ENCODE data around the gene ACIN1. TPM values are rescaled to one million over a fixed set of nuclear protein-coding genes. Genes with fewer than 3 reads are reported as not detected.

The ACIN1 gene
- total and polyA plus RNA-seq, 9 of the 15 experiments (the other 6 are each of a cell fraction or from before 2014, with no cell fraction given): 5.0 to 196 (median 129) TPM

- TF ChIP-seq, protein P1, sequence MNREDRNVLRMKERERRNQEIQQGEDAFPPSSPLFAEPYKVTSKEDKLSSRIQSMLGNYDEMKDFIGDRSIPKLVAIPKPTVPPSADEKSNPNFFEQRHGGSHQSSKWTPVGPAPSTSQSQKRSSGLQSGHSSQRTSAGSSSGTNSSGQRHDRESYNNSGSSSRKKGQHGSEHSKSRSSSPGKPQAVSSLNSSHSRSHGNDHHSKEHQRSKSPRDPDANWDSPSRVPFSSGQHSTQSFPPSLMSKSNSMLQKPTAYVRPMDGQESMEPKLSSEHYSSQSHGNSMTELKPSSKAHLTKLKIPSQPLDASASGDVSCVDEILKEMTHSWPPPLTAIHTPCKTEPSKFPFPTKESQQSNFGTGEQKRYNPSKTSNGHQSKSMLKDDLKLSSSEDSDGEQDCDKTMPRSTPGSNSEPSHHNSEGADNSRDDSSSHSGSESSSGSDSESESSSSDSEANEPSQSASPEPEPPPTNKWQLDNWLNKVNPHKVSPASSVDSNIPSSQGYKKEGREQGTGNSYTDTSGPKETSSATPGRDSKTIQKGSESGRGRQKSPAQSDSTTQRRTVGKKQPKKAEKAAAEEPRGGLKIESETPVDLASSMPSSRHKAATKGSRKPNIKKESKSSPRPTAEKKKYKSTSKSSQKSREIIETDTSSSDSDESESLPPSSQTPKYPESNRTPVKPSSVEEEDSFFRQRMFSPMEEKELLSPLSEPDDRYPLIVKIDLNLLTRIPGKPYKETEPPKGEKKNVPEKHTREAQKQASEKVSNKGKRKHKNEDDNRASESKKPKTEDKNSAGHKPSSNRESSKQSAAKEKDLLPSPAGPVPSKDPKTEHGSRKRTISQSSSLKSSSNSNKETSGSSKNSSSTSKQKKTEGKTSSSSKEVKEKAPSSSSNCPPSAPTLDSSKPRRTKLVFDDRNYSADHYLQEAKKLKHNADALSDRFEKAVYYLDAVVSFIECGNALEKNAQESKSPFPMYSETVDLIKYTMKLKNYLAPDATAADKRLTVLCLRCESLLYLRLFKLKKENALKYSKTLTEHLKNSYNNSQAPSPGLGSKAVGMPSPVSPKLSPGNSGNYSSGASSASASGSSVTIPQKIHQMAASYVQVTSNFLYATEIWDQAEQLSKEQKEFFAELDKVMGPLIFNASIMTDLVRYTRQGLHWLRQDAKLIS (CRISPR knock-in tag; IDR thresholded peaks at IDR 0.05): peak; percentile 90
- TF ChIP-seq HMGN3 (IDR thresholded peaks at IDR 0.05; ENCODE audit: borderline replicate concordance, extremely low read depth, insufficient read length, low read depth, low read length) (peak; percentile 45), FOSL1 (tag; conservative IDR thresholded peaks at IDR 0.05) (no peak), ZBTB49 (CRISPR knock-in tag; IDR thresholded peaks at IDR 0.05; ENCODE audit: borderline replicate concordance) (no peak), SETDB1 (IDR thresholded peaks at IDR 0.05; ENCODE audit: low read length) (peak; percentile 39), CHD1 (IDR thresholded peaks at IDR 0.05; ENCODE audit: low read length) (peak; percentile 88), ZC3H8 (IDR thresholded peaks at IDR 0.05) (no peak), SRSF1 (IDR thresholded peaks at IDR 0.05; ENCODE audit: low read depth, low read length) (no peak), PHF8 (IDR thresholded peaks at IDR 0.05; ENCODE audit: borderline replicate concordance, low read length) (peak; percentile 93), ZBTB1 (CRISPR knock-in tag; IDR thresholded peaks at IDR 0.05; ENCODE audit: borderline replicate concordance, low read depth) (0 out of 2 replicates have a peak, but pooled peaks have one; percentile 27), NRF1 (conservative IDR thresholded peaks at IDR 0.05 in 1 of 2, IDR thresholded peaks at IDR 0.05 in 1 of 2) (peak; percentile 95 to 96), RHOXF2B (CRISPR knock-in tag; conservative IDR thresholded peaks at IDR 0.05) (0 out of 2 replicates have a peak, but pooled peaks have one; percentile 44), BRD4 (IDR thresholded peaks at IDR 0.05) (peak; percentile 47; the same call in 1 of the 2 replicates), SOX6 (IDR thresholded peaks at IDR 0.05) (peak; percentile 36; the same call in 1 of the 2 replicates), FOXK1 (CRISPR knock-in tag; IDR thresholded peaks at IDR 0.05; ENCODE audit: borderline replicate concordance) (peak; percentile 89; the same call in 1 of the 2 replicates), CCNT2 (IDR thresholded peaks at IDR 0.05; ENCODE audit: borderline replicate concordance, extremely low read depth, insufficient read length, low read depth, low read length) (peak; percentile 33), FOXM1 (IDR thresholded peaks at IDR 0.05; ENCODE audit: low read depth) (no peak), FOXM1 (CRISPR knock-in tag; IDR thresholded peaks at IDR 0.05; ENCODE audit: low read depth) (peak; percentile 91; the same call in 1 of the 2 replicates), RB1 (IDR thresholded peaks at IDR 0.05; ENCODE audit: low read depth) (peak; percentile 97), NFE2L1 (tag; IDR thresholded peaks at IDR 0.05; ENCODE audit: borderline replicate concordance, low read depth) (no peak)
- TF ChIP-seq, protein P2, sequence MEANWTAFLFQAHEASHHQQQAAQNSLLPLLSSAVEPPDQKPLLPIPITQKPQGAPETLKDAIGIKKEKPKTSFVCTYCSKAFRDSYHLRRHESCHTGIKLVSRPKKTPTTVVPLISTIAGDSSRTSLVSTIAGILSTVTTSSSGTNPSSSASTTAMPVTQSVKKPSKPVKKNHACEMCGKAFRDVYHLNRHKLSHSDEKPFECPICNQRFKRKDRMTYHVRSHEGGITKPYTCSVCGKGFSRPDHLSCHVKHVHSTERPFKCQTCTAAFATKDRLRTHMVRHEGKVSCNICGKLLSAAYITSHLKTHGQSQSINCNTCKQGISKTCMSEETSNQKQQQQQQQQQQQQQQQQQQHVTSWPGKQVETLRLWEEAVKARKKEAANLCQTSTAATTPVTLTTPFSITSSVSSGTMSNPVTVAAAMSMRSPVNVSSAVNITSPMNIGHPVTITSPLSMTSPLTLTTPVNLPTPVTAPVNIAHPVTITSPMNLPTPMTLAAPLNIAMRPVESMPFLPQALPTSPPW (CRISPR knock-in tag; IDR thresholded peaks at IDR 0.05): peak; percentile 76
Measured at GRCh38 chr14:23094666-23095195, at the start of gene ACIN1 (continued).

Data from K562 (cell line).